ENCODE measurements around the gene FOSB. TPM values are rescaled to one million over a fixed set of nuclear protein-coding genes. Genes with fewer than 3 reads are reported as not detected.

FOSB gene
- total RNA-seq, 1 experiment from 2014 or later, result 6.4 TPM

DNA sequence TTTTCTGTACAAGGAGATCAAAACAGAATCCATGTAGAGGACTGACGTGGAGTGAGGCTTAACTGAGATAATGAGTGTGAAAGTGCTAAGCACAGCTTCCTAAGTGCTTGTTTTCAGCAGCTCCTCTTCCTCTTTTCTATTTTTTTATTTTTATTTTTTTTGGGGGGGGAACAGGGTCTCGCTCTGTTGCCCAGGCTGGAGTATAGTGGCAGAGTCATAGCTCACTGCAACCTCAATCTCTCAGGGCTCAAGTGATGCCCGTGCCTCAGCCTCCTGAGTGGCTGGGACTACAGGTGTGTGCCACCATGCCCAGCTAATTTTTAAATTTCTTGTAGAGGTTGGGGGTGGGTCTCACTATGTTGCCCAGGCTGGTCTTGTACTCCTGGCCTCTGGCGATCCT, 5.6 kb upstream of the FOSB start:
- CTCF ChIA-PET, result interaction anchor here (0.6 to 1.6 kb wide), 3 partner anchors 20 to 308 kb away, joined by 3 to 8 read pairs (median 3); no protein-coding TSS in a partner anchor

DNA sequence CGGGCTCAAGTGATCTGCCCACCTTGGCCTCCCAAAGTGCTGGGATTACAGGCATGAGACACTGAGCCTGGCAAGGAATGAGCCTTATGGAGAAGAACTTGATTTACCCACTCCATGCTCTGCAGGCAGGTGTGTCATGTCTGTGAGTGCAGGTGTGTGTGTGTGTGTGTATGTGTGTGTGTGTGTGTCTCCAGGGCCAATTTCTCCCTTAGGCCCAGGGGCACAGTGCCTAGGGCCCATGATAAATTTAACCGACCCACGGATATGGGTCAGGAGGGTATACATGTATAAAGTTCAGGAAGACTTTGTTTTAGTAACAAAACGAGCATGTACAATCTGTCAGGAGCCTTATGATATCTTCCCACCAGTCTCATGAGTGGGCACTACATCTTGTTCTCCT, 4.6 kb upstream of the FOSB start:
- BruUV-seq (replicated peaks), result no TSS peak
- Mint-ChIP-seq H3K27ac (ENCODE audit: unreplicated experiment) (no peak overlapping the region), H3K9me3 (ENCODE audit: unreplicated experiment) (no peaks in the 10 kb centered on the region), H3K4me3 (ENCODE audit: unreplicated experiment) (no peak overlapping the region), H3K4me1 (ENCODE audit: low read depth, unreplicated experiment) (no peaks in the 10 kb centered on the region), H3K36me3 (ENCODE audit: insufficient read depth, unreplicated experiment) (peaks cover 14% of the 10 kb centered on the region), H3K27me3 (ENCODE audit: insufficient read depth, unreplicated experiment) (no peaks in the 10 kb centered on the region)
- intact Hi-C loops (cut with micrococcal nuclease; ENCODE audit: unreplicated experiment), result no loop called here
- ChIA-PET POLR2A (interaction anchor here (0.6 kb wide), 1 partner anchor 308 kb away, joined by 3 read pairs; no protein-coding TSS in a partner anchor), CTCF (interaction anchor here (1.1 kb wide), 1 partner anchor 16 kb away, joined by 3 read pairs; no protein-coding TSS in a partner anchor)
- Histone ChIP-seq H3K27me3 (replicated peaks; ENCODE audit: control insufficient read depth, insufficient read depth, low read length) (no peaks in the 10 kb centered on the region), H3K4me3 (ENCODE audit: low read depth, low read length) (no peak overlapping the region), H3K9me3 (no peaks in the 10 kb centered on the region), H3K4me1 (0 out of 2 replicates have a peak, but pooled peaks cover 2% of the 10 kb centered on the region), H3K36me3 (ENCODE audit: control insufficient read depth, insufficient read depth, low read length) (no peaks in the 10 kb centered on the region)
- no peak for DNase-seq
- TF ChIP-seq, protein P1, sequence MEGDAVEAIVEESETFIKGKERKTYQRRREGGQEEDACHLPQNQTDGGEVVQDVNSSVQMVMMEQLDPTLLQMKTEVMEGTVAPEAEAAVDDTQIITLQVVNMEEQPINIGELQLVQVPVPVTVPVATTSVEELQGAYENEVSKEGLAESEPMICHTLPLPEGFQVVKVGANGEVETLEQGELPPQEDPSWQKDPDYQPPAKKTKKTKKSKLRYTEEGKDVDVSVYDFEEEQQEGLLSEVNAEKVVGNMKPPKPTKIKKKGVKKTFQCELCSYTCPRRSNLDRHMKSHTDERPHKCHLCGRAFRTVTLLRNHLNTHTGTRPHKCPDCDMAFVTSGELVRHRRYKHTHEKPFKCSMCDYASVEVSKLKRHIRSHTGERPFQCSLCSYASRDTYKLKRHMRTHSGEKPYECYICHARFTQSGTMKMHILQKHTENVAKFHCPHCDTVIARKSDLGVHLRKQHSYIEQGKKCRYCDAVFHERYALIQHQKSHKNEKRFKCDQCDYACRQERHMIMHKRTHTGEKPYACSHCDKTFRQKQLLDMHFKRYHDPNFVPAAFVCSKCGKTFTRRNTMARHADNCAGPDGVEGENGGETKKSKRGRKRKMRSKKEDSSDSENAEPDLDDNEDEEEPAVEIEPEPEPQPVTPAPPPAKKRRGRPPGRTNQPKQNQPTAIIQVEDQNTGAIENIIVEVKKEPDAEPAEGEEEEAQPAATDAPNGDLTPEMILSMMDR (IDR thresholded peaks at IDR 0.05; ENCODE audit: insufficient read depth in 1 of 2, low read depth in 1 of 2, low read length in 1 of 2, severe bottlenecking in 1 of 2, unreplicated experiment in 1 of 2), result no peak

More for the DNA sequence above, 5.6 kb upstream of the FOSB start:
- Histone ChIP-seq H3K36me3 (ENCODE audit: control insufficient read depth, insufficient read depth, low read length) (no peaks in the 10 kb centered on the region), H3K4me1 (no peaks in the 10 kb centered on the region), H3K4me3 (ENCODE audit: low read depth, low read length) (no peak overlapping the region), H3K9me3 (no peaks in the 10 kb centered on the region), H3K27me3 (replicated peaks; ENCODE audit: control insufficient read depth, insufficient read depth, low read length) (no peaks in the 10 kb centered on the region)
- Mint-ChIP-seq H3K36me3 (ENCODE audit: insufficient read depth, unreplicated experiment) (peaks cover 3% of the 10 kb centered on the region), H3K27me3 (ENCODE audit: insufficient read depth, unreplicated experiment) (no peaks in the 10 kb centered on the region), H3K4me1 (ENCODE audit: low read depth, unreplicated experiment) (no peaks in the 10 kb centered on the region), H3K27ac (ENCODE audit: unreplicated experiment) (no peak overlapping the region), H3K9me3 (ENCODE audit: unreplicated experiment) (no peaks in the 10 kb centered on the region), H3K4me3 (ENCODE audit: unreplicated experiment) (no peak overlapping the region)
- TF ChIP-seq, protein P1 (IDR thresholded peaks at IDR 0.05; ENCODE audit: insufficient read depth in 1 of 2, low read depth in 1 of 2, low read length in 1 of 2, severe bottlenecking in 1 of 2, unreplicated experiment in 1 of 2), result no peak
- BruUV-seq (replicated peaks), result no TSS peak
- intact Hi-C loops (cut with micrococcal nuclease; ENCODE audit: unreplicated experiment), result no loop called here
- POLR2A ChIA-PET, result no interaction called here
- no peak for DNase-seq

DNA sequence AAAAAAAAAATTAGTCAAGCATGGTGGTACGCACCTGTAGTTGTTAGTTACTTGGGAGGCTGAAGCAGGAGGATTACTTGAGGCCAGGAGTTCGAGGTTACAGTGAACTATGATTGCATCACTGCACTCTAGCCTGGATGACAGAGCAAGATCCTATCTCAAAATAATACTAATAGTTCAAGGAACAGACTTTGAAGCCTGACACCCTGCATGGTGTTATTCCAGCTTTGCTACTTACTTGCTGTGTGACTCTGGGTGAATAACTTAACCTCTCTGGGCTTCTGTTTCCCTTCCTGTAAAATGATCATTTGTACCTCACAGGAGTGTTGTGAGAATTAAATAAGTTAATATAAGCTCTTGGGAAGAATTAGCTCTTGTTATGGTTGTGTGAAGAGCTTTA, 3.5 kb upstream of the FOSB start:
- no peak for DNase-seq
- Mint-ChIP-seq H3K27me3 (ENCODE audit: insufficient read depth, unreplicated experiment) (no peaks in the 10 kb centered on the region), H3K4me3 (ENCODE audit: unreplicated experiment) (no peak overlapping the region), H3K9me3 (ENCODE audit: unreplicated experiment) (no peaks in the 10 kb centered on the region), H3K27ac (ENCODE audit: unreplicated experiment) (no peak overlapping the region), H3K4me1 (ENCODE audit: low read depth, unreplicated experiment) (no peaks in the 10 kb centered on the region), H3K36me3 (ENCODE audit: insufficient read depth, unreplicated experiment) (peaks cover 24% of the 10 kb centered on the region)
- CTCF ChIA-PET, result interaction anchor here (6.3 kb wide), 1 partner anchor 24 kb away, joined by 116 read pairs; no protein-coding TSS in a partner anchor
- POLR2A ChIA-PET, result no interaction called here
- no peaks in the 10 kb centered on the region for H3K9me3 ChIP-seq
- BruUV-seq (replicated peaks), result no TSS peak
- intact Hi-C loops (cut with micrococcal nuclease; ENCODE audit: unreplicated experiment), result no loop called here
- H3K4me1 ChIP-seq, result 0 out of 2 replicates have a peak, but pooled peaks cover 5% of the 10 kb centered on the region
- H3K36me3 ChIP-seq (ENCODE audit: control insufficient read depth, insufficient read depth, low read length), result no peaks in the 10 kb centered on the region
- no peaks in the 10 kb centered on the region for H3K27me3 ChIP-seq (replicated peaks; ENCODE audit: control insufficient read depth, insufficient read depth, low read length)
- H3K4me3 ChIP-seq (ENCODE audit: low read depth, low read length), result no peak overlapping the region
- TF ChIP-seq, protein P1 (IDR thresholded peaks at IDR 0.05; ENCODE audit: insufficient read depth in 1 of 2, low read depth in 1 of 2, low read length in 1 of 2, severe bottlenecking in 1 of 2, unreplicated experiment in 1 of 2), result no peak
